ENCODE data around the gene SEBOX. TPM values are rescaled to one million over a fixed set of nuclear protein-coding genes. Genes with fewer than 3 reads are reported as not detected.

SEBOX gene
- total and polyA plus RNA-seq, 2 of the 8 experiments (the other 6 are each of a cell fraction or from before 2014, with no cell fraction given), result not detected

- Histone ChIP-seq H2AK5ac (ENCODE audit: low read depth, low read length) (peak overlapping the region; percentile 17; the same call in 1 of the 2 replicates), H3K4me2 (ENCODE audit: insufficient read depth in 1 of 2, low read depth in 2 of 2, low read length in 2 of 2) (peak overlapping the region; percentile 81 to 99), H2BK20ac (ENCODE audit: low read length) (no peak overlapping the region), H3K18ac (ENCODE audit: extremely low read depth, low read length) (peak overlapping the region; percentile 71), H3K23me2 (ENCODE audit: low read depth, low read length) (peaks cover 11% of the 10 kb centered on the region), H3K36me3 (ENCODE audit: control insufficient read depth in 2 of 4, insufficient read depth in 4 of 4, low read length in 3 of 4) (peaks cover 0 to 4% (median 0%) of the 10 kb centered on the region in 4 experiments; a peak in 3 of 8 replicates), H3K14ac (ENCODE audit: insufficient read length) (peak overlapping the region; percentile 62), H2BK5ac (ENCODE audit: low read depth, low read length) (peak overlapping the region; percentile 69; the same call in 1 of the 2 replicates), H4K20me1 (replicated peaks in 1 of 2; ENCODE audit: control insufficient read depth in 1 of 2, insufficient read depth in 2 of 2, low read length in 2 of 2) (peaks cover 0 to 9% of the 10 kb centered on the region in 2 experiments), H2BK12ac (ENCODE audit: low read depth, low read length) (peak overlapping the region; percentile 65; the same call in 1 of the 2 replicates), H4K5ac (ENCODE audit: insufficient read length, low read depth, low read length) (peak overlapping the region; percentile 18), H3K4me3 (ENCODE audit: extremely low read depth in 1 of 4, insufficient read depth in 2 of 4, low read depth in 3 of 4, low read length in 4 of 4) (peak overlapping the region; percentile 63 to 90 (median 70)), H2AFZ (ENCODE audit: low read length) (peak overlapping the region; percentile 89), H3K4ac (replicated peaks; ENCODE audit: insufficient read length, low read depth, low read length) (no peak overlapping the region), H3K79me1 (ENCODE audit: low read depth, low read length) (no peaks in the 10 kb centered on the region), H3K56ac (replicated peaks; ENCODE audit: insufficient read length, low read depth, low read length) (no peak overlapping the region), H3K9me3 (ENCODE audit: insufficient read depth in 2 of 2, low read depth in 1 of 2, low read length in 1 of 2) (no peaks in the 10 kb centered on the region), H3K23ac (ENCODE audit: insufficient read length) (no peak overlapping the region), H3K4me1 (replicated peaks in 1 of 4; ENCODE audit: control insufficient read depth in 3 of 4, insufficient read depth in 4 of 4, low read length in 3 of 4) (peaks cover 4 to 26% (median 13%) of the 10 kb centered on the region in 4 experiments), H2BK120ac (replicated peaks; ENCODE audit: low read depth, low read length) (no peak overlapping the region), H3K27ac (ENCODE audit: low read depth, low read length) (no peak overlapping the region), H2BK15ac (ENCODE audit: low read length) (peak overlapping the region; percentile 97; the same call in 1 of the 2 replicates), H4K91ac (replicated peaks; ENCODE audit: insufficient read length, low read length) (peak overlapping the region; percentile 26), H3K79me2 (ENCODE audit: control insufficient read depth in 1 of 2, insufficient read depth in 2 of 2, low read length in 2 of 2) (peaks cover 33 to 42% of the 10 kb centered on the region in 2 experiments), H4K8ac (ENCODE audit: extremely low read depth, insufficient read depth, low read length) (peak overlapping the region; percentile 87; the same call in 1 of the 2 replicates), H3K27me3 (replicated peaks in 1 of 4; ENCODE audit: control insufficient read depth in 3 of 4, extremely low read depth in 1 of 4, insufficient read depth in 3 of 4, low read length in 3 of 4) (peaks cover 0 to 3% (median 0%) of the 10 kb centered on the region in 4 experiments; a peak in 1 of 7 replicates), H3K9ac (replicated peaks in 1 of 4; ENCODE audit: extremely low read depth in 1 of 4, low read depth in 3 of 4, low read length in 3 of 4) (peak overlapping the region in 3 of 4 experiments; percentile 48 to 62 (median 51); a peak in 6 of 7 replicates)
- ChIA-PET CTCF (ENCODE audit: partially characterized antibody) (interaction anchor here (0.5 to 2.3 kb wide), 10 partner anchors 8 to 232 kb away, joined by 3 to 12 read pairs (median 3); no protein-coding TSS in a partner anchor), POLR2A (ENCODE audit: partially characterized antibody) (interaction anchor here (0.6 to 4.1 kb wide), 17 partner anchors 10 to 274 kb away, joined by 3 to 30 read pairs (median 3); partner anchors contain the start of genes IFT20, POLDIP2 and TNFAIP1)
- DNase-seq (ENCODE audit: low read depth in 1 of 2, low spot score in 2 of 2) (peak in 1 of 2 experiments; percentile 72), FAIRE-seq (no peak)
- 9% methylated on average over 40 of the region's 40 CpGs; no CpG with 5 or more reads in 1 of the 2 experiments for WGBS, 2 experiments (ENCODE audit: extremely low coverage in 1 of 2, insufficient coverage in 1 of 2, insufficient read length in 1 of 2, insufficient replicate concordance in 2 of 2, low coverage in 1 of 2, low lambda C conversion rate in 2 of 2, missing lambda C conversion rate in 1 of 2)
- no peak for TF ChIP-seq CREB1 (IDR thresholded peaks at IDR 0.05)
- TF ChIP-seq BRCA1 (IDR thresholded peaks at IDR 0.05; ENCODE audit: low read depth, low read length), result no peak
- no peak for TF ChIP-seq CBX5 (IDR thresholded peaks at IDR 0.05; ENCODE audit: low read depth, low read length)
- no peak for TF ChIP-seq TCF12 (IDR thresholded peaks at IDR 0.05; ENCODE audit: low read depth, low read length)
- TF ChIP-seq ATF3 (IDR thresholded peaks at IDR 0.05; ENCODE audit: insufficient read depth, low read depth, low read length), result no peak
- TF ChIP-seq BCL11A (IDR thresholded peaks at IDR 0.05; ENCODE audit: low read depth in 2 of 2, low read length in 2 of 2), result no peak
- no peak for TF ChIP-seq NANOG (IDR thresholded peaks at IDR 0.05; ENCODE audit: insufficient read depth, low read depth, low read length, poor library complexity, severe bottlenecking)
- TF ChIP-seq RNF2 (IDR thresholded peaks at IDR 0.05; ENCODE audit: borderline replicate concordance, low read depth, low read length, missing control alignments, poor library complexity, severe bottlenecking), result no peak
Measured at GRCh38 chr17:28317966-28318758, 46.8 kb downstream of the SEBOX start.
